HG02571 (cell line): ENCODE data around the gene COG3.

Experiments used
- ATAC-seq: cut with Tn5 transposase; IDR thresholded peaks from one replicate; pipeline ENCODE4 v1.9.1; 2021; ENCODE audit warnings: mild to moderate bottlenecking, moderate library complexity; ENCODE audit not compliant: unreplicated experiment

The COG3 gene

DNA sequence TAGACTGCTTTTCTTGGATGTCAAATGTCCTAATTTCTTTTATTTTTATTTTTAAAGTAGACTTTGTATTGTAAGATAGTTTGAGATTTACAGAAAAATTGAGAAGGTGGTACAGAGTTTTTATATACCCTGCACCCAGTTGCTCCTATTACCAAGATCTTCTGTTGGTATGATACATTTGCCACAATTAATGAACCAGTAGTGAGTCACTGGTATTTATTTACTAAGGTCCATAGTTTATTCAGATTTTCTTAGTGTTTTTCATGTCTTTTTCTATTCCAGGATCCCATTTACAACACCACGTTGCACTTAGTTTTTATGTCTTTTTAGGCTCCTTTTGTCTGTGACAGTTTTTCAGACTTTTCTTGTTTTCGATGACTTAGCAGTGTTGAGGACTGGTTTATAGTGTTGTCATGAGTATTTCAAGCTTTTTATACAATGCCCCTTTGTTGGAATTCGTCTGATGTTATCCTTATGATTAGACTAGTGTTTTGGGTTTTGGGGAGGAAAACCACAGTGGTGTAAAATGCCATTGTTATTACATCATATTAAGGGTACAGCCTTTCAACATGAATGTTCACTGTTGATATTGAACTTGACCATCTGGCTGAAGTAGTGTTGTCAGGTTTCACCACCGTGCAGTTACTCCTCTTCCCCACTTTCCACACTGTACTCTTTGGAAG, 35.9 kb downstream of the COG3 start:
- ATAC-seq, result no peak

DNA sequence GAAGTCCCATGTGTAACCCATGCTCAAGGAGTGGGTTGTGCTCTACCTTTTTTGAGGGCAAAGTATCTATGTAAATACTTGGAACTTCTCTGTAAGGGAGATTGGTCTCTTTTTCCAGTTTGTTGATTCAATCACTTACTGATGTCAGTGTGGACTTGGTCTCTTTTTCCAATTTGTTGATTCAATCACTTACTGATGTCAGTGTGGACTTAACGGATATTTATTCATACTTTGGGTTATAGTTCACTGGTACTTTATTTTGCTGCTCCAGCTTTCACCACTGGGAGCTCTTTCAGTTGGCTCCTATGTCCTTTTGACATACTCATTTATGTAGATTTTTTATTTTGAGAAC, 36.4 kb downstream of the COG3 start:
- ATAC-seq, result no peak

DNA sequence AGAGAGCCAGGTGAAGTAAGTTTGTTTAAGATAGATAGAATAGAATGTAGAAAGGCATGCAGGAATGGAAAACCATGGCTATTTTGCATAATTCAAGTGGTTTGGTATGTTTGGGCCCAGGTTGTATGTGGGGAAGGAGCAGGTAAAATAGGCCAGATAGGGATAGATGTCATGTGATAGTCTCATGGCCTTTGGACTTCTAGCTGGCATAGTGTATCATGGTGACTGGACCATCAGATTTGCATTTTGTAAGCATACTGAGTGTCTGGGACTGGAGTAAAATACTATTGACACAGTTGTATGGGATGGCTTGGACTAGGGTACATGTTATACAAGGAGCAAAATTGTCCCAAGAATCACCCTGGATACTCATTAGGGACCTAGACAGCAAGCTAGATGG, 38.9 kb downstream of the COG3 start:
- no peak for ATAC-seq

DNA sequence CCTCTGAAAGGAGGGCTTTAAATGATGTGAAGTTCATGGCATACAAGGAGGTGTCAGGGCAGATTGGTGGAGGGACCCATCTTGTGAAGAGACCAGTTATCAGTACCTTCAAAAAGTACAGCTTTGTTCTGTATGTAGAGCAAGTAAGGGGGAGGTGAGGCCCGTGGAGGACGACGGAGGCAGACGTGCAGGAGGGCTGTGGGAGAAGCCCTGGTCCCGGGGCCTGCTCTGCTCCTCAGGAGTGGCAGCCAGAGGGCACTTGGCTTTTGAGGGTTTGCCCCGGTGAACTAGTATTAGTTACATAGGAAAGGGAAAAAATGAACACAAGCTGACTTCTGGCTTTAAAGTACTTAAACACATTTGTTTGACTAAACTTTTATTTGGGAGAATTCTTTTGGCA, 42.1 kb downstream of the COG3 start:
- ATAC-seq, result no peak

DNA sequence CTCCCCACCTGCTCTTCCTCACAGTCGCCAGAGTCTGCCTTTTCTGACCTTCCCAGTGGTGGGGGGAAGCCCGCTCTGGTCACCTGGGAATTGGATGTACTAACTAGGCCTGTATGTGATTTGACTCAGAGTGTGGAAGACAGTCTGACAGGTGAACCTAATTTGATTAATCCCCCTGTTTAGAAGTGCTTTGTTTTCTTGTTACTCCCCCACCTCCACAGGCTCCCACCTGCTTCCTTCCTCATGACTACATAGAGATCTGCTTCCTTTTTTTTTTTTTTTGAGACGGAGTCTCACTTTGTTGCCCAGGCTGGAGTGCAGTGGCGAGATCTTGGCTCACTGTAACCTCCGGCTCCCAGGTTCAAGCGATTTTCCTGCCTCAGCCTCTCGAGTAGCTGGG, 44.0 kb downstream of the COG3 start:
- ATAC-seq, result no peak

DNA sequence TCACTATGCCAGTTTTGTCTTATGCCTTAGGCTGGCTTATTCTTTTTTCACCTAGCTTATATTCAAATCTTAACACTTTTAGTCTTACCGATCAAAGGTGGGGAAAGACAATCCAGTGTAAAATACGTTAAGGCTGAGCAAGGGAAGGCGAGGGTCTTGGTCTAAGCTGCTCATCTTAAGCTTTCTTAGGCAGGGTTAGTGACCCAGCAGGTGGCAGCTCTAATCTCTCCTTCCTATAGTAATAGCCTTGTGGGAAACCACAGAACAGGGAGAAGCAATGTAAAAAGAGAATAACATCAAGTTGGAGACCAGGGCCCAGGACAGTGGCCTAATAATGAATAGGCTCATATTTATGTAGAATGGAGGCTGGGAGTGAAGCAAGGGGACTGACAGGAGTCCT, 45.9 kb downstream of the COG3 start:
- no peak for ATAC-seq

DNA sequence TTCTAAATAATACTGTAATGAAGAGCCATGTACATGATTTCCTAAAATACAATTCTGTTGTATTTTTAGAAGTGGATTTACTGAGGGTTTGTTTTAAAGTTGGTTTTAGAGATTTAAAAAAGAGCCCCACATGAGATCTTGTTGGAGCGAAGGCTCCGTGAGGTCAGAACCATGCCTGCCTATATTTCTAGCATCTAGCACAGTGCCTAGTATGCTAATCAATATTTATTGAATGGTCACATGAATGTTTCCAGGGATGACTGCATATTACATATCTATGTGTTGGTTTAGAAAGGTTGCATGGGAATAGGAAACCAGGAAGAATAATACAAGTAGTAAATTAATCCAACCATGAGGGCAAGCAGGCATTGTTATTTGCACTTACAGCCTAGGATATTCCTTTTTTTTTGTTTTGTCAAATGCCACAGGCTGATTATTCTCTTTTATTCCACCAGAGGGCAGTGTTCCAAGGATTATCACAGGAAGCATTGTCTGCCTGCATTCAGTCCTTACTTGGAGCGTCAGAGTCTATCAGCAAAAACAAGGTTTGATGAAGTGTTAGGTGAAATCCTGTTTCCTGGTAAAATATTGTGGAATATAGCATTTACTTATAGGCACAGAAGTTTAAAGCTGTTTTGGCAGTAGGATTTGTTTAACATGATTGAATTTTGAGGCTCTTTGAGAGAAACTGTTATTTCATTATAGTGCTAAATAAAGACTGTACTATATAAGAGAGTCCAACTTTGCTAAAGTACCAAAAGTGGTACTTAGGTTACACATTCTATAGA, 46.8 kb downstream of the COG3 start:
- ATAC-seq, result no peak

DNA sequence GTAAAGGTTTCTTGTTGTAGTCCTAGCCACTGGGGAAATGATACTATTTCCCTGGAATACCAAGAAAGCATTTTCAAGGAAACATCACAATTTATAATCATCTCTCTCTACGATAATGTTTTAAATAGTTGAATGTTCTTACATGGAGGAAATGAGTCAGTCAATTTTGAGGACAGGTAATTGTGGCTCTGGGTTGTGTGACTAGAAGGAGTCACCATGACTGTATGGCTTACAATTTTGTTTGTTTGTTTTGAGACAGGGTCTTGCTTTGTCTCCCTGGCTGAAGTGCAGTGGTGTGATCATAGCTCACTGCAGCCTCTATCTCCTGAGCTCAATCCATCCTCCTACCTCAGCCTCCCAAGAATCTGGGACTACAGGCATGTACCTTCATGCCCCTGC, 47.4 kb downstream of the COG3 start:
- ATAC-seq, result no peak

DNA sequence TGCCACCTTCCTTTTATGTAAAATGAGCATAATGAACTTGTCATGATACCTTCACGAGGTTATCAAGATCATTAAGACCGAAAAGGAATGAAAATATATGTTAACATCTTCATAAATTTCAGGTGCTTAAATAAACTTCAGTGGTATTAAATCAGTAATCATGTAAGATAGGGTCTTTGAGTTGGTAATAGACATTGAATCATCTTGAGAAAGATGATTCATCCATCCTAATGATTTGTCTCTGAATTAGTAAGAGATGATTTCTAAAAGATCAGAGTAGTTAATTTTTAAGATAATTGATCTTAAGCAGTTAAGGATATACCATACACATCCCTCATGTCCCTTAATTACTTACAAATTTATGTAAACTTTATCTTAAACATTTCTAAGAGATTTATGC, 52.0 kb downstream of the COG3 start:
- no peak for ATAC-seq

DNA sequence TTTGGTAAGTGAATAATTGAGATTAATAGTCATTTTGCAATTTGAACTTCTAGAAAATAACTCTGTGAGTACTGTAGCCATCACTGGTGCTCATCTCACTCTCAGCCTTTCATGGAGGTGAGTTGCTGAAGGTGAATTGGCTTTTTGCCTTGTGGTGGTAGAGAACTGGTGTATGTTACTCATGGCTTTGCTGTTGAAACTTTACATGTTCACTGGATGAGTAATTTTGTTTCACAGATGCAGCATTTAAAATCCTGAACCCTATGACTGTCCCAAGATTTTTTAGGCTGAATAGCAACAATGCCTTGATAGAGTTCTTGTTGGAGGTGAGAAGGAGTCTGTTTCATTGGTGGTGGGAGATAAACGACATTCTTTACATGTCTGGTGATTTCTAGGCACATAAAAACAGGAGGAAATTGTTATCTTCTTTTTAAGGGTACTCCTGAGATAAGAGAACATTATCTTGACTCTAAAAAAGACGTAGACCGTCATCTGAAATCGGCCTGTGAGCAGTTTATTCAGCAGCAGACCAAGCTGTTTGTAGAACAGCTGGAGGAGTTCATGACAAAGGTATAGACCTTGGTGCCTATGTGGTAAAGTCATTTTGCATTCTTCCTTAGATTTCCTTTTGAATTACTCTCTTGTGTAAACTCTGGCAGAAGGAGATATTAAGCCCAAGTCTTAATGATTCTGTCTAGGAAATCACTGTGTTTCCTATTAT, 53.9 kb downstream of the COG3 start:
- ATAC-seq, result no peak

DNA sequence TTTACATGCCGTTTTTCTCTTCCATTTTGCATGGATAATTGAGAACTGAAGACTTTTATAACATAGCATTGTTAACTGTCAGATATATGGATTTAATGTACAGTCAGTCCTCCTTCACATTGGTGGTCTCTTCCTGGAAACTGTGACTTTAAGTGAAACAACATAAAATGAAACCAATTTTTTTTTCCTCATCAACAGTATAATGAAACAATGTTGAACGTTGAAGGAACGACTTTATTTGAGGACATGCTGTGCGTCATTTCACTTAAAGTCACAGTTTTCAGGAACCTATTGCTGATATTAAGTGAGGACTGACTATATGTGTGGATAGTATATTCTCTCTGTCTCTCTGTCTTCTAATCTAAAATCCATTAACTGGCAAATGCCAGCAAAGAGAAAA, 54.8 kb downstream of the COG3 start:
- no peak for ATAC-seq

DNA sequence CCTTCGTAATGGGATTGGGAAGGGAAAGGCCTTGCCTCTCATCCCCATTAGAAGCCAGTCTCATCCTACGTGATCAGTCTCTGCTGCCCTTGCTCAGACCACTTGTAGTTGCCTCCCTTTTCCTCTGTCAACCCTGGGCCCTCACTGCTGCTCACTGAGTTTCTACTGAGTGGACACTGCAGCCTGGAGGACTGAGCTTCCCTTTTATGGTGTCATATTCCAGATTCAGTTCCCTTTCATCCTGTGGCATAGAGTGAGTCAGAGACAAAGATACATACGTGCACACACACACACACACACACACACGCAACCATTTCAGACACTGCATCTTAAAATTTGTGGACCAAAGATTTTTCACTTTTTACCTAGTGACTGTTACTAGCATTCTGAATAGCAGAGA, 56.6 kb downstream of the COG3 start:
- no peak for ATAC-seq

DNA sequence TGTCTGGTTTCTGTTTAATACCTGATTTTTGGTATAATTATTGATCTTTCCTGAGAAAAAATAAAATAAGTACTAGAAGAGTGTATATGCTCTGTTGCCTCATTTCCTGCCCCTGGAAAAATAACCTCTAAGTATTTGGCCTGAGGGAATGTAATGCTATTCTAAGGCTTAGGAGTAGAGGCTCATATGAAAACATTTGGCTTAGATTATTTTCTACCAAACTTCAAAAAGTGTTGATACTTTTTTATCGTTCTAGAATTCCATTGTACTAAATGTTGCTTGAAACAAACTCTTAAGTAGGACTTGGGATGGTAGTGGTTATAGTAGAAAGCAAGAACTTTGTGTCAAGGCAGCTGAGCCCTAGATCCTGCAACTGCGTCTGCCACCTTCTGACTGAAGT, 57.8 kb downstream of the COG3 start:
- ATAC-seq, result no peak

DNA sequence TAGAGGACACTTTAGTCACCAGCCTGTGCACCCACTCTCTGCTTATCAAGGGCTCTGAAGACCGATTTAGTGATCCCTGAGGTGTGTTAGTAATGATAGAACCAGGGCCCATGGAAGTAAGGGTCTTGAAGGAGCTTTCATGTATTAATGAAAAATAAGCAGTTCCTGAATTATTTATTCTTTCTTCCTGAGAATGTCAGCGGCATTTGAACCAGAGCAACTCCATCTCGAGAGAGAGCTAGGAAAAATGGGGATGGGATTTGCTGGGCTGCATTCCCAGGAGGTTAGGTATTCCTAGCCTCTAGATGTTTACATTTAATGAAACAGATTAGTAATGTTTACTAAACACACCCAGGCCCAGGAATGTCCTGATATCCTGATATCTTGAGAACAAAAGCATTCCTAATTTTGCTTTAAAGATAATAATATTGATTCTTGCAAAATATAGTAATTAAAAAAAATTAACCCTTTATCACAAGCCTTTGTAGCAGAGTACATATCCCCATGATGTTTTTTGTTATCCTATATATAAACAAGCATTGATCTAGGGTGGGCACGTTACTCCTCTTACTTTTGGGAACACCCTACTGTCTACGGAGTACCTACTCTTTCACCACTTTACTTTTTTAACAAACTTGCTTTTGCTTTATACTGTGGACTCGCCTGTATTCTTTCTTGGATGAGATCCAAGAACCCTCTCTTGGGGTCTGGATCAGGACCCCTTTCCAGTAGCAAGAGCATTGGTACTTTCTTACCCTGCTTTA, 63.1 kb downstream of the COG3 start:
- ATAC-seq, result no peak

DNA sequence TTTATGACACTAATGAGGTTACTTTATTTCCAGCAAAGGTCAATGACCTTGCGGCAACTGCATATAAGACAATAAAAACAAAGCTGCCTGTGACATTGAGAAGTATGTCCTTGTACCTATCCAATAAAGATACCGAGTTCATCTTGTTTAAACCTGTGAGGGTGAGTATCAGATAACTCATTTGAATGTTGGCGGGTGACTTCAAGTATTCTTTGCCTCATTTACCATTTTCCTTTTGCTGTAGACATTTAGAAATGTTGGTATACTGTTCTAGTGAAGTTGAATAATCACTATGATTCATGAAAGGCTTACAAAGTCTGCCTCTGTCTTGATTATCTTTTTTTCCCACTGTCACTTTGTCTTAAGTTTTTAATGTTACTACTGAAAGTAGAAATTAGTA, 65.0 kb downstream of the COG3 start:
- ATAC-seq, result no peak

DNA sequence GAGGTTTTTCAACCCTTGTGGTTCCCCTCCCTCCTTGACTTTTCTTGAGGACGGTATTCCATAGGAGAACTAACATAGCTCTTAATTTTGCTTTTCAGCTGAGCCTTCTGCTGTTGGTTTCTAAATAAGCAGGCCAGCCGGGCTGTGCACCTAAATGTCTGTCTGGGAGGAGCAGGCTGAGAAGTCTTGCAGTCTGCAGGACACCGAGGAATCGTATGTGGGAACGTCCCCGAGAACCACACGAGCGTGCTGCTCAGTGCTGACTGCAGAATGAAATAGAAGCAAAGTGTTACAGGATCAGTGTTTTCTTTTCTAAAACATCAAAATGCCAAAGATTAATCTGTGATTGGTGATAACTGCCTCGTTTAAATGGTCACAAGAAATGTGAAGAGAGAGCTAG, 69.9 kb downstream of the COG3 start:
- no peak for ATAC-seq

DNA sequence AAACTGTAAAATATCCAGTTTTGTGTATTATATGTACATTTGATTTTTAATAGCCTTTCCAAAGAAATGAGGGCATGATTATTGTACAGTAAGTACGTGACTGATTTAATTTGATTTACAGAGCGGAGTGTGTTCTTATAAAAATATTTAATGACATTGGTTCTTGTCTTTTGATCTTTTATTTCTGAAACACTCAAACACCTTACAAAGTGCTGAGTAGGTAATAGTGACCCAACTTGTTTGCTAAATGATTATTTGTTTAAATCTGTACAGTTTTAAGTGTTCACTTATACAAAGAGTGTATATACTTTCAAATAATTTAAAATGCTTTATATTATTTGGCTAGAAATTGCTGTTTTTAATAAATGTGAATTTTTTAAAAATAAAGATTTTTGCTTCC, 71.5 kb downstream of the COG3 start:
- no peak for ATAC-seq

DNA sequence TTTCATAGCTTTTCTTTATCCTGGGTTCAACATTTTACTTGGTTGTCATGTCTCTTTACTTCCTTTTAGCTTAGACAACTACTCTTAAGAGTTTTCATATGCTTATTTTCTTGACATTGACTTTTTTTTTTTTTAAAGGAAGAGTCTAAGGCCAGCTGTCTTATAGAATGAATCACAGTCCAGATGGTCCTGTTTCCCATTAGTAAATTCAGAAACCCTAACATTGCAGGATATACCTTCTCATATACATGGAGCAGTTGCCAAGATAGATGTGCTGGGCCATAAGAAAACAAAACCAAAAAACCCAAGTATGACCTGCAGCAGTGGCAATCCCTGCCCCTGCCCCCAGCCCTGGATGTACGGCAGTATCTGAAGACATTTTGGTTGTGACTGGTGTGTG, 72.8 kb downstream of the COG3 start:
- ATAC-seq, result no peak

DNA sequence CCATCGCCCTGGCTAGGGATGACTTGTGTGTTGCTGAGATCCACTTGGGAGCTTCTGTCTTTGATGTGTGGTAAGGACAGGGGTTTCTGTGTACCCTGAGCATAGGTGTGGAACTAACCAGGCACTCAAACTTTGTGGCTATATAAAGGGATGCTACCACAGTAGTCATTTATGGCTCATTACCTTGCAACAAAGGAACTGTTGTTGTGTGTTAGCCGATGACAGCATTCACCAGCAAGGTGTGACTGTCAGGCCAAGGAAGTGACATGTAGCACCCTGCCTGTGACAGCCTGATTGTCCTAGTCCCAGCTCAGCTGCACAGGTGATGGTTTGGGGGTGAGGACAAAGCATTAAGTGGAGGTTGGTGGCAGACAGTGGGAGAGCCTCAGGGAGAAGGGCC, 73.6 kb downstream of the COG3 start:
- no peak for ATAC-seq

DNA sequence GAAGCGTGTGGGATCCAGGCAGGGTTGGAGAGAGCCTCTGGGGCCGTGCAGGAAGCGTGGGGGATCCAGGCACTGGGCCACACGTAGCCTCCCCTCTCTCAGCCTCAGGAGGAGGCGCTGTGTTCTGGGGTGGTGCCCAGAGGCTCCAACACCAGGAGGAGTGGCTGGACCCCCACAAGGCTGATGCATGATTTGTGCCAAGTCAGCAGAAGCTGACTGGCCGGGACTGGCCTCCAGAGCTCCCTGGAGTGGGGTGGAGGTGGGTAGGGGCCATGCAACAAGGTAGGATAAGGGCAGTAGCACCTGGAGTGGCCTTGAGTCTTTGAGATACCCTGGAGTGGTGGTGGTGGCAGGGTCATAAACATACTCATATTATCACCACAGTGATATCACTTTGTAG, 75.5 kb downstream of the COG3 start:
- no peak for ATAC-seq

DNA sequence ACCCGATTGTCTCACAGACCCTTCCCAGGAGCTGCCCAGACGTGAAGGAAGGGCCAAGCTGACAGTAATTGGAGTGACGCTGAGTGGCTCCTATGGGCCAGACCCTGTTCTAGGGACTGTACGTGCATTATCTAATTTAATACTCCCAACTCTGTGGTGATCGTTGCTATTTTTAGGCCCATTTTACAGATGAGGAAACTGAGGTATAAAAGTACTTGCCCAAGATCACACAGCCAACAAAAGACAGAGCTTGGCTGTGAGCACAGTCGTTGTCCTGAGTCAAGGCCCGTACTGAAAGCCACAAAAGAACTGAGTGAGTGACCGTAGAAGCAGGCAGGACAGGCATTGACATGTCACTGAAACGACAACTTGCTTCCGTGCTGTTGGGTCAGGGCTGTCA, 76.1 kb downstream of the COG3 start:
- ATAC-seq, result no peak

DNA sequence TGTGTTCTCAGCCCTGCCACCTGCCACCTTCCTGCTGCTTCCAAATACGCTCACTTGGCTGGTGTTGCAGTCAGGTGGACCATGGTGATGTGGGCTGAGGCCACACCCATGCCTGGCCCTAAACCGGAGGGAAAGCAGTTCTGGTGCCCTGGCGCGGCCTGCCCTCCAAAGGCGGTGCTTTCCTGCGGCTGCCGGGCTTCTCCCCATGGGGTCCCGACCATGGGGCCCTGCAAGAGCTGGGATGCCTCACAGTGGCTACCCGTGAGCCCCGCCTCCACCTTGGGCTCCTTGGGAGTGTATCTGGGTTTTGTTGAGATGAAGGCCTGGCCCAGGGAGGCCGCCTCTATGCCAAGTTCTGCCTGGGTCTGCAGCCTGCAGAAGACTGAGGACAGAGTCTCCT, 77.1 kb downstream of the COG3 start:
- no peak for ATAC-seq
